NCI-H2227 (cell line): ENCODE measurements around the gene EIF3D.
A peak's percentile ranks its signal among the peaks of the same experiment; 100 is the strongest.

ENCODE experiments used
- DNase-seq: peaks from one replicate; lab custom pipeline; 2025; ENCODE audit not compliant: unreplicated experiment; lab: John Stamatoyannopoulos, UW

Gene EIF3D, protein sequence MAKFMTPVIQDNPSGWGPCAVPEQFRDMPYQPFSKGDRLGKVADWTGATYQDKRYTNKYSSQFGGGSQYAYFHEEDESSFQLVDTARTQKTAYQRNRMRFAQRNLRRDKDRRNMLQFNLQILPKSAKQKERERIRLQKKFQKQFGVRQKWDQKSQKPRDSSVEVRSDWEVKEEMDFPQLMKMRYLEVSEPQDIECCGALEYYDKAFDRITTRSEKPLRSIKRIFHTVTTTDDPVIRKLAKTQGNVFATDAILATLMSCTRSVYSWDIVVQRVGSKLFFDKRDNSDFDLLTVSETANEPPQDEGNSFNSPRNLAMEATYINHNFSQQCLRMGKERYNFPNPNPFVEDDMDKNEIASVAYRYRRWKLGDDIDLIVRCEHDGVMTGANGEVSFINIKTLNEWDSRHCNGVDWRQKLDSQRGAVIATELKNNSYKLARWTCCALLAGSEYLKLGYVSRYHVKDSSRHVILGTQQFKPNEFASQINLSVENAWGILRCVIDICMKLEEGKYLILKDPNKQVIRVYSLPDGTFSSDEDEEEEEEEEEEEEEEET

DNA sequence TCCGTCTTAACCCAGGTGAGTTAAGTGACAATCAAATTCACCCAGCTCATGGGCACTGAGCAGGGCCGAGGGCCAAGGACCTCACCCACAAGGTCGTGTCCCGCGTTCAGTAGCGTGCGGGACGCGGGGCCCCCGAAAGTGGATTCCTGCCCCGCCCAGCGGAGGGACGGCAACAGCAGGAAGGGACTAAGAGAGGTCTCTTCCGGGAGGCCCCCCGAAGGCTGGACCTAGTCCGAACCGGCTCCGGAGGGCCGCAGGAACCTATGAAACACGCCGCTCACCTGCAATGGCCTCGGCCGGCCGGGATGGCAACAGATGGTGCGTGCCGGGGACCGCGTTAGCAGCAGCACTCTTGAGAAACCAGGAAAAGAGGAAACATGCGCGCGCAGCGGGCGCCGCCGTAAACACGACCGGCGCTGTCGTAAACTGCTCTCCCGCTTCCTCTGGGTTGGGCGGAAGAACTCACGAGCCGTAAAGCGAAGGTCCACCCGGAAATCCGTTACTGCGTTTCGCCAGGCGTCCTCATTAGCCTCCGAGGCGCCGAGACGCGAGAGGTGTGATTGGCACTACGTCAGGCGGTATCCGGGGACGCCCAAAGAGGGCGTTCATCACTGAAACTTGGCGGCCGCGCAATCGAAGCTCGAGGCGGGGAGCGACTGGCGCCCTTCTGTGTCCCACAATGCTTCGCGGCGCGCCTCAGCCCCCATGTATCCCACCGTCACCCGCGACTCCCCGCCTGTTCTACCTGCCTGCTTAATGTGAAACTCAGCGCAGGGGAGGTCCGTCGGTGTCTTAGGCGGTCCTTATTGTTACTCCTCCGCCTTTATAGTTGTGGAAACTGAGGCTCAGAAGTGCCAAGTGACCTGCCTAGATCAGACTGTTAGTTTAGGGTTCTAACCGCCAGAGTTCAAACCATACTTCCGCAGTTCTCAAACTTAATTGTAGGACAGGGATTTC lies at the start of gene EIF3D:
TSS of gene EIF3D (minus strand) at position 372 of the 957 bp plus-strand sequence. CDS start 3,045 bp downstream, outside the sequence.
- peak; percentile 98 for DNase-seq

DNA sequence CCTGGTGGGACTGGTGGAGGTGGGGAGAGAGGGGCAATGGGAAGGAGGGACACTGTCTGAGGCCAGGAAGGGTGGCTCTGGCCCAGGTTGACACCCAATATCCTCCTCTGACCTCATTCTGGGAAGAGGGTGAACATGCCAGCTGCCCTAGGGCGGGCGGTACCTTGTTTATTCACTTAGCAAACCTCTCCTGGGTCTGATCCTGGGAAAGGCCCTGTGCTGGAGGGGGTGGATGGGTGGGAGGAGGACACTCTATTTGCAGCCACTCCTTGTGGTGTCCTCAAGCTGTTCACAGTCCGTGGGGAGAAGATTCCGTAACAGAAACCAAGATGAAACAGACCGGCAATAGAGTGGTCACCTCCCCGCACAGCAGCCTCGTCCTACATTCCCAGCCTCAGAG lies 49.7 kb upstream of the EIF3D start:
- DNase-seq = no peak

DNA sequence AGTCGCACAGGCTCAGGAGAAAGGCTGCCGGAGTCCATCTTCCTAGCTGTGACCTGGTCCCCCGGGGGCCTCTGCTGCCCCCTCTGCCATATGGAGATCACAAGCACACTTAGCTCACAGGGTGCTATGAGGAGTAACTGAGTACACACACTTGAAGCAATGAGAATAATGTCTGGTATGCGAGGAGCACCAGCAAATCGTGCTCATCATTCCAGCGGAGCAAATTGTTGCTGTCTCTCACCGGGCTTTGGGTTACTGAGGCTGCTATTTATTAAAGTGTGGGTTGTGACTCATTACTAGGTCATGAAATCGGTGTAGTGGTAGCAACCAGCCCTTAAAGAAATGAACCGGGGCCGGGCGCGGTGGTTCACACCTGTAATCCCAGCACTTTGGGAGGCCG lies 48.1 kb upstream of the EIF3D start:
- no peak for DNase-seq

DNA sequence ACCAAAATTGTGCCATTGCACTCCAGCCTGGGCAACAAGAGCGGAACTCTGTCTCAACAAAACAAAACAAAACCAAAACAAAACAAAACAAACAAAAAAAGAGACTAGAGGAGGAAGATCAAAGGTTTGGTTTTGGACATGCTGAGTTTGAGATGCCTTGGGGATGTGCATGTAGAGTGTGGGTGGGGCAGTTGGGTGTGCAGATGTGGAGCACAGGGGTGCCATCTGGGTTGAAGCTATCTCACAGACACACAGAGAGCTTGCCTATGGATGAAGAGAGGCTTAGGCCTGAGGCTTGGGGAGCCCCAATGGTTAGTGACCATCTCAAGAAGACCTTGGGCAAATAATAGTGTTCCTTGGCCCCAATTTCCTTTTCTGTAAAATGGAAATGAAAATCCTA lies 45.8 kb upstream of the EIF3D start:
- no peak for DNase-seq

DNA sequence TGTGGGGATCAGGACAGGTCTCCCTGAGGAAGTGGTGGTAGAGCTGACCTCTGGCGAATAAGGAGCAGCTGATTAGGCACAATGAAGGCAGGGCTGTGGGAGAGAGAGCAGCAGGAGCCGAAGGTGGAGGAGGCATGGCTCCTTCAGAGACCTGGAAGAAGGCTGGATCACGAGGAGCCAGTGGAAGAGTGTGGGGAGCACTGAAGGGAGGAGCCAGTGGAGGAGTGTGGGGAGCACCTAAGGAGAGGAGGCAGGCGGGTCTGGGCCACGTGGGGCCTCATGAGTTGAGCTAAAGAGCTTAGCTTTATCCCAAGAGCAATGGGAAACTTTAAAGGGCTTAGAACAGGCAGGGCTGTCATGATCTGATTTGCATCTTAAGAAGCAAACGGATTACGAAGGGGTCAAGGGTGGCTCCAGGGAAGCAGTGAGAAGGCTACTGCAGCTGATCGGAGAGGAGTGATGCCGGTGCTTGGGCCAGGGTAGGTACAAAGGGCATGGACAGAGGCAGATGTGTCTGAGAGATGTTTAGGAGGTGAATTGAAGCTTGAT lies 44.9 kb upstream of the EIF3D start:
- no peak for DNase-seq

DNA sequence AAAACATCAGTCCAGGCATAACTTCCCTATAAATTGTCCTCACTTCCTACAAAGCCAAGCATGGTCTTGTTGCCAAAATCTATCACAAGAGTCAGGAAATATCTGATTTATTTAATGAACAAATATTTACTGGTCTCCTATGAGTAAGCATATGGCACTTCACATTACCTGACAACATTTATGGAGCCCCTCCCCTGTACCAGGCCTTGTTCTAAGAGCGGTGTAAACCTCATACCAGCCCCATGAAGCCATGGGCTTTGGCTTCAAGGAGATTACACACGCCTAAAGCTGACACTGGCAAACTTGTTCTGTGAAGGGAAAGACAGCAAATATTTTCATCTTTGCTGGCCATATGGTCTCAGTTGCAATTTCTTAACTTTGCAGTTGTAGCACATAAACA lies 43.0 kb upstream of the EIF3D start:
- DNase-seq = no peak

DNA sequence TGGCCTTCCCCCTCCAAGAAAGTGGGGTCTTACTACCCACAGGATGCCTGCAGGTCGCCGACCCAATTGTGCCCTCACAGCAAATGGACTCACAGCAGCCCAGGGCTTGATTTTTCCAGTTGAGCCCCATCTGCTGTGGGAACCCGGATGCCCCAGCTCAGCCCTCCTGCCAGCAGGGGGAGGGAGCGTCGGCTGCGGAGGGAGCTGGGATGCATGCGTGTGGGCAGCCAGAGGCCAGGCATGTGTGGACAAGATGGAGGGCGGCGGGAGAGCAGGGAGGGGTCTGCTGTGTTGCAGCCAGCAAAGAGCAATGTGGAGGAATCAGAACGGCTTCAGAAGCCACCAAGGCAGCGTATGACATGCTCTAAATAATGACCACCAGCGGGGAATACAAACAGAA lies 41.0 kb upstream of the EIF3D start:
- DNase-seq = peak; percentile 31

DNA sequence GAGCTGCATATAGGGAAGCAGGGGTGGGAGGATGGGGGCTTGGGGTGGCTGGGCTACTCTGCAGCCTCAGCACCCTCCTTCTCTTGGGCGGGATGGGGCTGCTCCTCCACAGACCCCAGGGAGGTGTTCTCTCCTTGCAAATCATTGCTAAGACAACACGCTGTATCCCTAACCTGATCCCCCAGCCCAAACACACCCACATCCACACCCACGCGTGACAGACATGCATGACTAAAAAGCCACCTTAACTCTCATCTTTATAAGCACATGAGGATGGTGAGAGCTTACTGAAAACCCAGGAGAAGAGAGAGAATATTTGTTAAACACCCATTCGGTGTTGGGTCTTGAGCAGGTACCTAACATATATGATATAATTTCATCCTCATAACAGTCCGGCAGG lies 39.9 kb upstream of the EIF3D start:
- no peak for DNase-seq

DNA sequence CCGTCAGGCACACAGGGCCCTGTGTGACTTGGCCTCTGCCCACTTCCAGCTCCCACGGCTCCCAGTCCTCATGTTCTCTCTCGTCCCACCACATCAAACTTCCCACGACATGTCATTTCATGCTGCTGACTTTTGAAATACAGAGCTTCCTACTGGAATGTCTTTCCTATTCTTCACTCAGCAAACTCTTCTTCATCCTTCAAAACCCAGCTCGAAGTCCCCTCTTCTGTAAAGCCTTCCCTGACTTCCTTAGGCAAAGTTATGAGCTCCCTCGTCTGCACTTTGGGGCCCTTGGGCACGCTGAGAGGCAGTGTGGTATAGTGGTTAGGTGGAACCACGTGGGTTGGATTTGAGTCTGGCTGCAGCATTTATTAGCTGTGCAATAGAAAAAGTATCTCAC lies 37.8 kb upstream of the EIF3D start:
- no peak for DNase-seq

DNA sequence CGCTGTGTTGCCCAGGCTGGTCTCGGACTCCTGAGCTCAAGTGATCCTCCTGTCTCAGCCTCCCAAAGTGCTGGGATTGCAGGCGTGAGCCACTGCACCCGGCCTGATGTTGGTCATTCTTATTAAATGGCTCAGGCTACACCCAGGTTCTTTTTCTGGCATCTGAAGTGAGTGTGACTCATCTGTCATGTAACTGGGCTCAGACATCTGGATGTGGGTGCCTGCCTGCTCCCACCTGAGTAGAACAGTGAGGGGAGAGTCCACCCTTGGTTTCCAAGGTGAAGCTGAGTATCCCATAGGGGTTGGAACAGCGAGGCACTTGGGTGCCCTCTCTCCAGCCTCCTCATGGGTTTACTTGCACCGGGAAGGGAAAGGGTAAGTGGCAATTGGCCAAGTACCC lies 36.7 kb upstream of the EIF3D start:
- no peak for DNase-seq

DNA sequence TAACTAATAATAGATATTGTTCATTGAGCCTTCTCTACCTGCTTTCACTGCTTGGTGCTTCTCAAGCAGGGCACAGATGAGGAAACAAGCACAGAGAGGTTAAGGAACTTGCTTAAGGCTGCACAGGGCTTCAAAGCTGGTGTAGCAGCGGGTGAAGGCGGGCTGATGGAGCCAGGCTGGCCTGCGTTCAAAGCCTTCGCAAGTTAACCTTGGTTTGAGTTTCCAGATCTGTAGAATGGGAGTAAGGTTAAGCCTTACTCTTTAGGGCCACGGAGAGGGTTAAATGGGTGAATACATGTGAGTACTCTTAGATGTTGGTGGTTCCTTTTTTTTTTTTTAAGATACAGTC lies 36.2 kb upstream of the EIF3D start:
- no peak for DNase-seq

DNA sequence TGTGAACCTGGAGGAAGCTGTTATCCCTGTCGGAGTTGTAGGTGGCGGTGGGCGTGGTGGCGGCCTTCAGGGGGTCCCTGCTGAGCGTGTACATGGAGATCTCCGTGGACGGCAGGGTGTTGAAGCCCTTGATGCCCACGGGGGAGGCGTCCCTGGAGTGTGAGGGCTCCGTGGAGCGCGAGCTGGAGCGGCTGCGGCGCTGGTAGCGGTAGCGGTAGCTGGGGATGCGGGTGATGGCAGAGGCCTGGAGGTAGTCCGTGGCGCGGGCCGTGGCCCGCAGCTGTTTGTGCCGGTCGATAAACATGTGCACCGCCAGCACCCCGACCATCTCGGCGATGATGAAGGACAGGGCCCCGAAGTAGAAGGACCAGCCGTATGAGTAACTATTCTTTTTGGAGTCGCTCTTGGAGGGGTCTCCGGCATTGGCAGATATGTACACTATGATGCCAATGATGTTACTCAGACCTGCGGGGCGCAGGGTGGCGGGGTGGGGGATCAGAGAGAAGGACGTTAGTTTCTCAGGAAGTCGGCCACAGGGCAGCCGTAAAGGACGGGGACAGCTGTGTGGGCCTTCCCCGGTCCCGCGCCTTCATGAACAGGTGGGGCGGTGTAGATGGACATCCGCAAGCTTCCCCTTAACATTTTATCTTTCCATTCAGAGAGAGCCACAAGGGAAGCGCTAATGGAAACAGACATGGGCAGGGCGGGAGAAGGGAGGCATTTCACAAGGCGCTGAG lies 35.6 kb upstream of the EIF3D start:
- no peak for DNase-seq

DNA sequence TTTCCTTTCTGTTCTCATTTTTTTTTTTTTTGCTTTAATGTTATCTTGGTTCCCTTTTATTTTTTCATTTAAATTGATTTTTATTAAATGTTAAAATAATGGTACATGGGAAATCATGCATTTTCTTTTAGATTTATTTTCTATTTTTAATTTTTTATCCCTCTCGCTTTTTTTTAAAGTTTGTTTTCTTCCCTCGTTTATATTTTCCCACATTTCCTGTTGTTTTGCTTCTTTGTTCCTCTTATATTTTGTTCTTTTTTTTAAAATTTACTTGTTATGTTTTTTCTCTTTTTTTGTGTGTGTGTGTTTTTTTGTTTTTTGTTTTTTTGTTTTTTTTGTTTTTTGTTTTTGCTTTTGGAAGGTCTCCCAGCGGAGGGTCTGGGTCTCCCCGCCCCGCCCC lies 34.9 kb upstream of the EIF3D start:
- no peak for DNase-seq

DNA sequence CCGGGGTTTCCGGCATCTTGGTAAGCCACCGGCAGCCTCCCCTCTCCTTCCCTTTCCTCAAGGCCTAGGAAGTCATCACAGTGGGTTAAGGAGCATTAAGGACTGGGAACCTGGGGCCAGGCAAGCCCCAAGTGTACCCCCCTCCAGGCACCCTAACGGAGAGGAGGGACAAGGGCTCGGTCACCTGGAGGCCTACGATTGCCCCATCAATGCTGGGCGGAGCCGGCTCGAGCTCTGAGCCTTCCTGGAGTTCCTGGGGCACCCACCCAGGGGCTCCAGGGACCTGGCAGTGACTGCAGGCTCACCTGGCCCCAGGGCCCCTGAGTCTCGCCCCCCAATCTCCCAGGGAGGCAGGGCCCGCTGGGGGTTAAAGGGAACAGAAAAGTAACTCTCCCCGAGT lies 34.5 kb upstream of the EIF3D start:
- no peak for DNase-seq

DNA sequence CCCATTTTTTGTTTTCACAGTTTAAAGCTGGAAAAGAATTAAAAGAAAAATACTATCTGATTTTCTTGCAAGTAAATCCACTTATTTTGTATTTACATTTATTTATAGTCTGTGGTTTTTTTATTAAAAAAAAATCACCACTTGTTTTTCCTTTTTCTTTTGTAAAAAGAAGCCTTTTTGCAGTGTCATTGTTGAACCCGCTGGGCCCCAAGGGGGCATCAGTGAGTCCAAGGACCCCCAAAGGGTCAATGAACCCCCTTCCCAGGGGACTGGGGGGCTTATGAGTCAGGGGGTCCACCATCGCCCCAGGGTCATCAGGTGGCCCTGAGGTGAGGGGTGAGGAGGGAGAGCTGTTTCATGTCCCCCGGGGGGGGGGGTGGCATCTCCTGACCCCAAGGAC lies 34.0 kb upstream of the EIF3D start:
- no peak for DNase-seq

DNA sequence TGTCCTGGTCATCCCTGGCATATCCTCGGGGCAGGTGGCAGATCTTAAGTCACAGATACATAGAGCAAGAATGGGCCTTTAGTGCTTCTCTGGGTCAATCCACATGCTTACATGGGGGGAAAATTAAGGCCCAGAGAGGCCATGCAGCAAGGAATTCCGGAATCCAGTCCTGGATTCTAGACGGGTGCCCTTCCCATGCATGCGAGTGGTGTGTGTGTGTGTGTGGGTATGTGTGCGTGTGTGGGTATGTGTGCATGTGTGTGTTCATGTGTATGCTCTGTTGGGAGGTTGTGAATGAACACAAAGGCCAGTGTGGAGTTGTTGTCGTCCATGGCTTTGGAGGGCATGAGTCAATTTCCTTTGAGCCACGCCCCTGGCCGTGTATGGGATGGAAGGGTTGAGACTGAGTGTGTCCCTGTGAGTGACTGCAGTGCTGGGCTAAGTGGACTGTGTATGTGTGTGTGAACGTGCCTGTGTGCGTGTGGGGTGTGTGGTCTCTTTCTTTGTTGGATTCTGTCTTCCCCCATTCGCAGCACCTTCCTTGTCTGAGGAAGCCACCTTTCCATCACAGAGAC lies 33.4 kb upstream of the EIF3D start:
- no peak for DNase-seq

DNA sequence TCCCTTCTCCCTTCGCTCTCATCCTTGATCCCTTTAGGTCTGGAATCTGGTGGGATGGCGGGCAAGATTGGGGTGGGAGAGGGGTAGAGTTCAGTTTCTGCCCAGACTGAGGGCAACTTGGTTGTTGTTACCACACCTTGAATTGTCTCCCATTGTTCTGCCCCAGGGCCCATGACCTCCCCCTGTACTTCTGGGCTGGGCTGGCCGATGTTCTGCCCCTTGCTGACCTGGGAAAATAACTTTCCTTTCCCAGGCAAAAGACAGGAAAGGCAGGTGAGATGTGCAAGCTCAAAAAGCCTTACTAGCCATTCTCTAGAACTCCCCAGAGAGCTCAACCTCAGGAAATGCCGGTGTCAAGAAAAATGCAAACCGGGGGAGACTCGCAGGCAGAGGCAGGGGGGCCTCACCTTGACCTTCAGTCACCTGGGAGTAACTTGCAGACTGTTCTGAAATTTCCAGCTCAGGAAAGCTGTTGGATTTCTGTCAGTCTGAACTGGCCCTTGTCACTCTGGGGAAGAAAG lies 32.4 kb upstream of the EIF3D start:
- DNase-seq = no peak

DNA sequence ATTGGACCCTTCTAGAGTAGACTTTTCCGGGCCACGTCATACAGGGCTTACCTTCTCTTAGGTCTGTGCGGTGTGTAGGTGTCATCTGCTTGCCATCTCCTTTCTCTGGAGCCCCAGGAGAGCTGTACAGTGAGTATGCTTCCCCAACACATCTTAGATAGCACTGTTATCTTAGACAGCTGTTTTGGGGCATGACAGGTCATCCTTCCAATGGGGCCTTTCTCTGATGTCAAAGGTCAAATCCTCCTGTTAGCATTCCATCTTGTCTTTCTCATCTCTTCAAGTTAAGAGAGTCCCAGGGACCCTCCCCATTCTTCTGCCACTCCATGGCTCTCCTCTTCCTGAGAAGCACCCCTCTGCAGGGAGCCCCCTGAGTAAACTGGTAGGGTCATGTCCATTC lies 31.0 kb upstream of the EIF3D start:
- DNase-seq = no peak

DNA sequence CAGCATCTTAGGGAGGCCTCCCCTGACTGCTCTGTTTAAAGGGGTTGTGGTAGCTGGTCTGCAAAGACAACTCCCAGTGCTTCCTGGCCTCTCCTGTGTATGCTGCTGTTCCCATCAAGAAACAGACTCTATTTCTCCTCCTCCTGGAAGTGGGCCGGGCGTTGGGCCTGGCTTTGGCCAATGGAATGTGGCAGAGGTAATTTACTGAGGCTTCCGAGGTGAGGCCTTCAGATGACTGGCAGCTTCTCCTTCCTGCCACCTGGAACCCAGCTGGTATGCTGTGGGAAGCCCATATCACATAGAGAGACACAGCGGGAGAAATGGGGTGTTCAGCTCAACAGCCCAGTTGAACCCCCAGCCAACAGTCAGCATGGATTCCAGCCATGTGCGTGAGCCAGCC lies 25.1 kb upstream of the EIF3D start:
- DNase-seq = no peak

DNA sequence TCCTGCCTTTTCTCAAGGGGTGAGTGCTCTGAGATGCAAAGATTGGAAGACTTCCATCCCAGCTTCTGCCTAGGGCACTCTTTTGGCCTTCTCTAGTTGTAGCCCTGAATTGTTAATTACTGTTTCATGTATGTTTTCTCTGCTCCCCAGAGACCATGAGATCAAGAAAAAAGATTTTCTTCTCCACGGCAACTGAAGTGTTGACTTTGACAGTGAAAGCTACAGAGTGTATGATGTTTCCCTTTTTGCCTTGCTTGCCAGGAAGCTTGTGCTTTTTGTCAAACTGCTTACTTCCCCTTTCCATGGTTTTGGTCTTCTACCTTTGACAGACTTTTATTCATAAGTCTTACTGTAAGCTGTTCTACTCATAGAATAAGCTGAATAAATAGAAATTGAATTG lies 23.3 kb upstream of the EIF3D start:
- no peak for DNase-seq
